ENCODE data around the gene SLC7A10.

DNA sequence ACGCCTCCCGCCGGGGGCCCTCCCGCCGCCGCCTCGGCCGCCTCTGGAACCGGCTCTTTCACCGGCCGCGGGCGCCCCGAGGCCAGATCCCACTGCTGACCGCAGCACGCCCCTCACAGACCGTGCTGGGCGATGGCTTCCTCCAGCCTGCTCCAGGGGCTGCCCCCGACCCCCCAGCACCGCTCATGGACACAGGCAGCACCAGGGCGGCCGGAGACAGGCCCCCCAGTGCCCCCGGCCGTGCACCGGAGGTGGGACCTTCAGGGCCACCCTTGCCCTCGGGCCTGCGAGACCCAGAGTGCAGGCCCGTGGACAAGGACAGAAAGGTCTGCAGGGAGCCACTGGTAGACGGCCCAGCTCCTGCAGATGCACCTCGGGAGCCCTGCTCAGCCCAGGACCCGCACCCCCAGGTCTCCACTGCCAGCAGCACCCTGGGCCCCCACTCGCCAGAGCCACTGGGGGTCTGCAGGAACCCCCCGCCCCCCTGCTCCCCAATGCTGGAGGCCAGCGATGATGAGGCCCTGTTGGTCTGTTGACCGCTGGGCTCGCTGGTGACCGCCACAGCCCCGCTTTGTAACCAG, 18.5 kb downstream of the SLC7A10 start:
- TF ChIP-seq TCF12 (IDR thresholded peaks at IDR 0.05), result no peak
- no peak for TF ChIP-seq RFX5 (IDR thresholded peaks at IDR 0.05; ENCODE audit: low read length)
- TF ChIP-seq ELF1 (IDR thresholded peaks at IDR 0.05), result no peak
- TF ChIP-seq, protein P1, sequence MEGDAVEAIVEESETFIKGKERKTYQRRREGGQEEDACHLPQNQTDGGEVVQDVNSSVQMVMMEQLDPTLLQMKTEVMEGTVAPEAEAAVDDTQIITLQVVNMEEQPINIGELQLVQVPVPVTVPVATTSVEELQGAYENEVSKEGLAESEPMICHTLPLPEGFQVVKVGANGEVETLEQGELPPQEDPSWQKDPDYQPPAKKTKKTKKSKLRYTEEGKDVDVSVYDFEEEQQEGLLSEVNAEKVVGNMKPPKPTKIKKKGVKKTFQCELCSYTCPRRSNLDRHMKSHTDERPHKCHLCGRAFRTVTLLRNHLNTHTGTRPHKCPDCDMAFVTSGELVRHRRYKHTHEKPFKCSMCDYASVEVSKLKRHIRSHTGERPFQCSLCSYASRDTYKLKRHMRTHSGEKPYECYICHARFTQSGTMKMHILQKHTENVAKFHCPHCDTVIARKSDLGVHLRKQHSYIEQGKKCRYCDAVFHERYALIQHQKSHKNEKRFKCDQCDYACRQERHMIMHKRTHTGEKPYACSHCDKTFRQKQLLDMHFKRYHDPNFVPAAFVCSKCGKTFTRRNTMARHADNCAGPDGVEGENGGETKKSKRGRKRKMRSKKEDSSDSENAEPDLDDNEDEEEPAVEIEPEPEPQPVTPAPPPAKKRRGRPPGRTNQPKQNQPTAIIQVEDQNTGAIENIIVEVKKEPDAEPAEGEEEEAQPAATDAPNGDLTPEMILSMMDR (IDR thresholded peaks at IDR 0.05), result no peak
- no peak for TF ChIP-seq EP300 (IDR thresholded peaks at IDR 0.05; ENCODE audit: borderline replicate concordance in 1 of 2, low read depth in 1 of 2, low read length in 1 of 2)
- TF ChIP-seq, protein P2, sequence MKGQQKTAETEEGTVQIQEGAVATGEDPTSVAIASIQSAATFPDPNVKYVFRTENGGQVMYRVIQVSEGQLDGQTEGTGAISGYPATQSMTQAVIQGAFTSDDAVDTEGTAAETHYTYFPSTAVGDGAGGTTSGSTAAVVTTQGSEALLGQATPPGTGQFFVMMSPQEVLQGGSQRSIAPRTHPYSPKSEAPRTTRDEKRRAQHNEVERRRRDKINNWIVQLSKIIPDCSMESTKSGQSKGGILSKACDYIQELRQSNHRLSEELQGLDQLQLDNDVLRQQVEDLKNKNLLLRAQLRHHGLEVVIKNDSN (IDR thresholded peaks at IDR 0.05; ENCODE audit: borderline replicate concordance, low read depth), result no peak
- TF ChIP-seq, protein P3, sequence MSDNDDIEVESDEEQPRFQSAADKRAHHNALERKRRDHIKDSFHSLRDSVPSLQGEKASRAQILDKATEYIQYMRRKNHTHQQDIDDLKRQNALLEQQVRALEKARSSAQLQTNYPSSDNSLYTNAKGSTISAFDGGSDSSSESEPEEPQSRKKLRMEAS (IDR thresholded peaks at IDR 0.05; ENCODE audit: low read depth), result no peak
- TF ChIP-seq, protein P4, sequence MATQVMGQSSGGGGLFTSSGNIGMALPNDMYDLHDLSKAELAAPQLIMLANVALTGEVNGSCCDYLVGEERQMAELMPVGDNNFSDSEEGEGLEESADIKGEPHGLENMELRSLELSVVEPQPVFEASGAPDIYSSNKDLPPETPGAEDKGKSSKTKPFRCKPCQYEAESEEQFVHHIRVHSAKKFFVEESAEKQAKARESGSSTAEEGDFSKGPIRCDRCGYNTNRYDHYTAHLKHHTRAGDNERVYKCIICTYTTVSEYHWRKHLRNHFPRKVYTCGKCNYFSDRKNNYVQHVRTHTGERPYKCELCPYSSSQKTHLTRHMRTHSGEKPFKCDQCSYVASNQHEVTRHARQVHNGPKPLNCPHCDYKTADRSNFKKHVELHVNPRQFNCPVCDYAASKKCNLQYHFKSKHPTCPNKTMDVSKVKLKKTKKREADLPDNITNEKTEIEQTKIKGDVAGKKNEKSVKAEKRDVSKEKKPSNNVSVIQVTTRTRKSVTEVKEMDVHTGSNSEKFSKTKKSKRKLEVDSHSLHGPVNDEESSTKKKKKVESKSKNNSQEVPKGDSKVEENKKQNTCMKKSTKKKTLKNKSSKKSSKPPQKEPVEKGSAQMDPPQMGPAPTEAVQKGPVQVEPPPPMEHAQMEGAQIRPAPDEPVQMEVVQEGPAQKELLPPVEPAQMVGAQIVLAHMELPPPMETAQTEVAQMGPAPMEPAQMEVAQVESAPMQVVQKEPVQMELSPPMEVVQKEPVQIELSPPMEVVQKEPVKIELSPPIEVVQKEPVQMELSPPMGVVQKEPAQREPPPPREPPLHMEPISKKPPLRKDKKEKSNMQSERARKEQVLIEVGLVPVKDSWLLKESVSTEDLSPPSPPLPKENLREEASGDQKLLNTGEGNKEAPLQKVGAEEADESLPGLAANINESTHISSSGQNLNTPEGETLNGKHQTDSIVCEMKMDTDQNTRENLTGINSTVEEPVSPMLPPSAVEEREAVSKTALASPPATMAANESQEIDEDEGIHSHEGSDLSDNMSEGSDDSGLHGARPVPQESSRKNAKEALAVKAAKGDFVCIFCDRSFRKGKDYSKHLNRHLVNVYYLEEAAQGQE (IDR thresholded peaks at IDR 0.05; ENCODE audit: low read depth, low read length), result no peak
- no peak for TF ChIP-seq NRF1 (IDR thresholded peaks at IDR 0.05; ENCODE audit: low read depth, low read length)
- no peak for TF ChIP-seq POLR2AphosphoS5 (IDR thresholded peaks at IDR 0.05; ENCODE audit: low read depth, low read length)
- TF ChIP-seq GATA2 (CRISPR knock-in tag; IDR thresholded peaks at IDR 0.05), result no peak
- TF ChIP-seq GABPA (IDR thresholded peaks at IDR 0.05; ENCODE audit: low read depth), result no peak

Measured in SK-N-SH (cell line).